ENCODE measurements around the gene AKNA. TPM values are rescaled to one million over a fixed set of nuclear protein-coding genes. Genes with fewer than 3 reads are reported as not detected.

Gene AKNA
- polyA plus RNA-seq, 1 donor from 2014 or later = 1.2 TPM

GRCh38 chr9:114303571-114303970, 84.2 kb downstream of the AKNA start:
- H3K4me3 ChIP-seq (ENCODE audit: low read length) = no peak overlapping the region
- no peak overlapping the region for H3K4me2 ChIP-seq (ENCODE audit: low read length)
- H4K20me1 ChIP-seq (ENCODE audit: insufficient read depth) = no peaks in the 10 kb centered on the region
- no peaks in the 10 kb centered on the region for H3K79me2 ChIP-seq (replicated peaks; ENCODE audit: insufficient read depth, low read length)
- no peaks in the 10 kb centered on the region for H3K9me3 ChIP-seq (ENCODE audit: low read length)
- no peaks in the 10 kb centered on the region for H3K27me3 ChIP-seq (ENCODE audit: insufficient read depth, low read depth, low read length)
- H3K9me2 ChIP-seq (ENCODE audit: insufficient read depth, low read length) = no peaks in the 10 kb centered on the region
- no peaks in the 10 kb centered on the region for H3F3A ChIP-seq (ENCODE audit: insufficient read depth, low read length, poor library complexity, severe bottlenecking)
- TF ChIP-seq EP300 (conservative IDR thresholded peaks at IDR 0.05; ENCODE audit: poor library complexity, severe bottlenecking) (no peak), CTCF (IDR thresholded peaks at IDR 0.05; ENCODE audit: poor library complexity, severe bottlenecking) (no peak), MXI1 (conservative IDR thresholded peaks at IDR 0.05; ENCODE audit: poor library complexity, severe bottlenecking) (no peak), SMC3 (conservative IDR thresholded peaks at IDR 0.05; ENCODE audit: poor library complexity) (no peak), TAF1 (IDR thresholded peaks at IDR 0.05; ENCODE audit: low read depth) (no peak), EZH2 (IDR thresholded peaks at IDR 0.05; ENCODE audit: borderline replicate concordance, insufficient read depth, low read length, poor library complexity, severe bottlenecking) (no peak), POLR2AphosphoS5 (IDR thresholded peaks at IDR 0.05) (no peak), REST (IDR thresholded peaks at IDR 0.05; ENCODE audit: borderline replicate concordance) (no peak), RAD21 (conservative IDR thresholded peaks at IDR 0.05) (no peak)
- no peak overlapping the region for H2AFZ ChIP-seq (ENCODE audit: low read depth, low read length)
- no peak overlapping the region for H3K9ac ChIP-seq (ENCODE audit: low read length)
- no peaks in the 10 kb centered on the region for H3K36me3 ChIP-seq (ENCODE audit: insufficient read depth, low read length)
- H3K27ac ChIP-seq (ENCODE audit: low read length) = no peak overlapping the region

- no peaks in the 10 kb centered on the region for H3K36me3 ChIP-seq (ENCODE audit: insufficient read depth, low read length)
Measured at GRCh38 chr9:114302727-114303126, 85.1 kb downstream of the AKNA start.

More at GRCh38 chr9:114302727-114303126, 85.1 kb downstream of the AKNA start:
- no peaks in the 10 kb centered on the region for H3F3A ChIP-seq (ENCODE audit: insufficient read depth, low read length, poor library complexity, severe bottlenecking)
- H4K20me1 ChIP-seq (ENCODE audit: insufficient read depth) = no peaks in the 10 kb centered on the region
- no peak overlapping the region for H3K9ac ChIP-seq (ENCODE audit: low read length)
- no peak overlapping the region for H3K4me2 ChIP-seq (ENCODE audit: low read length)
- no peak overlapping the region for H3K27ac ChIP-seq (ENCODE audit: low read length)
- no peak for TF ChIP-seq SMC3 (conservative IDR thresholded peaks at IDR 0.05; ENCODE audit: poor library complexity)
- TF ChIP-seq REST (IDR thresholded peaks at IDR 0.05; ENCODE audit: borderline replicate concordance) = no peak
- no peak for TF ChIP-seq MXI1 (conservative IDR thresholded peaks at IDR 0.05; ENCODE audit: poor library complexity, severe bottlenecking)
- TF ChIP-seq RAD21 (conservative IDR thresholded peaks at IDR 0.05) = no peak
- TF ChIP-seq EZH2 (IDR thresholded peaks at IDR 0.05; ENCODE audit: borderline replicate concordance, insufficient read depth, low read length, poor library complexity, severe bottlenecking) = no peak
- no peak for TF ChIP-seq CTCF (IDR thresholded peaks at IDR 0.05; ENCODE audit: poor library complexity, severe bottlenecking)
- no peak for TF ChIP-seq EP300 (conservative IDR thresholded peaks at IDR 0.05; ENCODE audit: poor library complexity, severe bottlenecking)
- TF ChIP-seq POLR2AphosphoS5 (IDR thresholded peaks at IDR 0.05) = no peak
- no peak for TF ChIP-seq TAF1 (IDR thresholded peaks at IDR 0.05; ENCODE audit: low read depth)
- no peaks in the 10 kb centered on the region for H3K9me2 ChIP-seq (ENCODE audit: insufficient read depth, low read length)
- H3K4me3 ChIP-seq (ENCODE audit: low read length) = no peak overlapping the region
- no peaks in the 10 kb centered on the region for H3K79me2 ChIP-seq (replicated peaks; ENCODE audit: insufficient read depth, low read length)
- no peaks in the 10 kb centered on the region for H3K27me3 ChIP-seq (ENCODE audit: insufficient read depth, low read depth, low read length)
- H2AFZ ChIP-seq (ENCODE audit: low read depth, low read length) = no peak overlapping the region
- H3K9me3 ChIP-seq (ENCODE audit: low read length) = no peaks in the 10 kb centered on the region
